GM12874 (cell line): ENCODE data around the gene HSF4.

Source experiments
- TF ChIP-seq, protein P1 (sequence below): IDR thresholded peaks from 2 replicates; pipeline ENCODE4 v1.5.1; 2011; ENCODE audit warnings: low read depth, mild to moderate bottlenecking, control low read depth, low read length, moderate library complexity; ENCODE audit not compliant: insufficient read depth

The HSF4 gene

DNA sequence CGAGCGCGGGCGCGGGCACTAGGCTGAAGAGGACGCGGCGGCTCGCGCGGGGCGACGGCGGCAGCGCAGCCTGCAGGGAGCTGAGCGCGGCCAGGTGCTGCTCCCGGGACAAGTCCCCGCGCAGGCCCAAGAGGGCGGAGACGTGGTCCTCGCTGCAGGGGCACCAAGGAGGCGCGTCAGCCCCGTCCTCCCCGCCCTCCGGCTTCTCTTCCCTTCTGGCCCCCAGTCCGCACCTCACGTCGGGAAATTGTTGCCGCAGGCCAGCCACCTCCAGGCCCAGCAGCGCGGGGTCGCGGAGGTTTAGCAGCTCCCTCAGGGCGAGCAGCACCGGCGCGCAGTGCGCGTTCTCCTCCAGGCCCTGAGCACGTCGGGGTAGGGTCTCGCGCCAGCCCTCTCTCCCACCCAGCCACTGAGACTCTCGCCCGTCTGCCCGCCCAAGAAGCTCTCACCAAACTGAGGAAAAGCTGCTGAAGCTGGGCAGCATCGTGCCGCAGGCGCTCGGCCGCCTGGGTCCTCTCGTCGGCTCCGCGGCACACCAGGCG is 20.0 kb downstream of the HSF4 start:
- TF ChIP-seq, protein P1, sequence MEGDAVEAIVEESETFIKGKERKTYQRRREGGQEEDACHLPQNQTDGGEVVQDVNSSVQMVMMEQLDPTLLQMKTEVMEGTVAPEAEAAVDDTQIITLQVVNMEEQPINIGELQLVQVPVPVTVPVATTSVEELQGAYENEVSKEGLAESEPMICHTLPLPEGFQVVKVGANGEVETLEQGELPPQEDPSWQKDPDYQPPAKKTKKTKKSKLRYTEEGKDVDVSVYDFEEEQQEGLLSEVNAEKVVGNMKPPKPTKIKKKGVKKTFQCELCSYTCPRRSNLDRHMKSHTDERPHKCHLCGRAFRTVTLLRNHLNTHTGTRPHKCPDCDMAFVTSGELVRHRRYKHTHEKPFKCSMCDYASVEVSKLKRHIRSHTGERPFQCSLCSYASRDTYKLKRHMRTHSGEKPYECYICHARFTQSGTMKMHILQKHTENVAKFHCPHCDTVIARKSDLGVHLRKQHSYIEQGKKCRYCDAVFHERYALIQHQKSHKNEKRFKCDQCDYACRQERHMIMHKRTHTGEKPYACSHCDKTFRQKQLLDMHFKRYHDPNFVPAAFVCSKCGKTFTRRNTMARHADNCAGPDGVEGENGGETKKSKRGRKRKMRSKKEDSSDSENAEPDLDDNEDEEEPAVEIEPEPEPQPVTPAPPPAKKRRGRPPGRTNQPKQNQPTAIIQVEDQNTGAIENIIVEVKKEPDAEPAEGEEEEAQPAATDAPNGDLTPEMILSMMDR, result no peak

DNA sequence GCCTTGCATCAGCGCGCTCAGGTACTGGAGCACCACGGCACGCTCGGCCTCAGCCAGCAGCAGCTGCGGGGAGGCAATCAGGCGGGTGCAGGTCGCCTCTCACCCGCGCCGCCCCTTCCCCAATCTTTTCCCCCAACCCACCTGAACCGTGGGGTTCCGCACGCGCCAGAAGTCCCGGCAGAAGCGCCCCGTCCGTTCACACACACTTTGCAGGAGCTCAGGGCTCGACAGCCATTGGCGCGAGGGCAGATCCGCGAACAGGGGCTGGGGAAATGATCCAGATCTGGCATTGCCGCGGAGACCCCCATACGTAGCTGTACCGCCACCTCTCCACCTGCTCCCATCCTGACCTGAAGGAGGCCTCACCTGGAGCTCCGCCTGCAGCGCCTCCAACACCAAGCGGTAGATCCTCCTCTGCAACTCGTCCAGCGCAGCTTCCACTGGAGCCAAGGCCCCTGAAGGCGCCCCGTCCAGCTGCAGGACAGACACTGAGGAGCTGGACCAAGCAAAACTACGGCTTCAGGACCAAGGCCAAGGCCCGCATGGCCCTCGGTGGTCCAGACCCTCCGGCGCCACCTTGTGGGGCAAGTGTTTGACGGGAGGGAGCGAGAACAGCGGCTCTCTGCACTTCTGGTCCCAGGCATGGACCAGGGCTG is 20.6 kb downstream of the HSF4 start:
- TF ChIP-seq, protein P1, result peak; percentile 92

- TF ChIP-seq, protein P1, result no peak
These were observed 21.1 kb downstream of the HSF4 start for GRCh38 chr16:67185651-67186134.

- TF ChIP-seq, protein P1, result no peak
These were observed 22.0 kb downstream of the HSF4 start for GRCh38 chr16:67186550-67186950.

DNA sequence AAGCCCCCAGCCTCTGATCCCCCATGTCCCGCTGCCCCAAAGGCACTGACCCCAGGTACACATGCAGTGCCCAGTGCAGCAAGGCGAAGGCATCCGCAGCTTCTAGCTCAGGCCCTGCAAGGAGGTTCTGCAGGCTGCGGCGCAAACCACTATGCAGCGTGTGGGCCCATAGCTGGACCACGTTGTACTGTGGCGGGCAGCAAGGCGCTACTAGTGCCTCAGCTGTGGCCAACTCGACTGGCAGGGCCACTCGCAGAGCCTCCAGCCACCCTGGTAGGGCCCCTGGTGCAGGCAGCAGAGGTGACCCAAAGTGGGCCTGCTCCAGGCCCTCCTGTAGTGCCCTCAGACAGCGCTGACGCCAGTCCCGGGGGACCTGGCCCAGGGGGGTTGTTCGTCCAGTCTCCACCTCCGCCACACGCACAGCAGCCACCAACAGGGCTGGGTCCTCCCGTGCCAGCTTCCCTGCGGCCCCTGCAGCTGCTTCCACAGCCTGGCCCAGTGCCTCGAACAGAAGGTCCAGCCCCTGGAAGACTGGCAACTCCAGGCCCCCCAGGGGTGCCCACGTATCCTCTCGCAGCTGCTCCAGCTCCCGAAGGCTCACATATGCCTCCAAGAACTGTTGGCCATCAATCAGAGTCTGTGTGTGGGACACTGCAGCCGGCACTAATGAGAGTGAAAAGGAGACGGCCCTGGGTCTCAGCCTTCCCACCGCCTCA is 22.8 kb downstream of the HSF4 start:
- TF ChIP-seq, protein P1, result no peak

GRCh38 chr16:67188323-67188722 is 23.8 kb downstream of the HSF4 start:
- TF ChIP-seq, protein P1, result no peak

DNA sequence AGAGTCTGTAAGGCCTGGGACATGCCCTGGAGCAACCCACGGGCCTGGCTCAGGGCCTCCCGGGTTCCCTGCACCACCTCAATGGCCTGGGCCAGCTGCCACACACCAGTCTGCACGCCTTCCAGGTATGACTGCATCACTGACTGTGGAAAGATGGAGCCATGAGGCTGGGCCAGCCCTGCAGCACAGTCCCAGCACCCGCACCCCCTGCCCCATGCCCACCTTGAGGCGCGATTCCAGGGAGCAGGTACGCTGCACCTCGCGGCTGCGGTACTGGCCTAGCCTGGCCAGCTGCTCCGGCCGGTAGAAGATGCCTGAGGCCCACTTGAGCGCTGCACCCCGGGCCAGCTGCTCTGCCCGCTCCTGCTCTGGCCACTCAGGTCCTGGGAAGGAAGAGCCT is 24.3 kb downstream of the HSF4 start:
- TF ChIP-seq, protein P1, result no peak
